GM12875 (cell line): ENCODE data around the gene AZGP1.

Experiments
- H3K4me3 ChIP-seq: one replicate; pipeline ENCODE4 v1.5.1; 2011; ENCODE audit warnings: low read depth, low read length, control low read depth
- CTCF ChIP-seq: IDR thresholded peaks from 2 replicates; pipeline ENCODE4 v1.5.1; 2011; ENCODE audit warnings: low read depth, mild to moderate bottlenecking, control low read depth, inconsistent platforms, low read length, moderate library complexity, borderline replicate concordance; ENCODE audit not compliant: insufficient read depth

AZGP1 gene

GRCh38 chr7:100008525-100008924 lies 32.7 kb upstream of the AZGP1 start:
- no peak for TF ChIP-seq CTCF
- H3K4me3 ChIP-seq: no peak overlapping the region

GRCh38 chr7:100007887-100008286 lies 32.1 kb upstream of the AZGP1 start:
- TF ChIP-seq CTCF: no peak
- H3K4me3 ChIP-seq: no peak overlapping the region

- H3K4me3 ChIP-seq: no peak overlapping the region
- no peak for TF ChIP-seq CTCF
Measured at GRCh38 chr7:100003711-100004661, 28.2 kb upstream of the AZGP1 start.

- H3K4me3 ChIP-seq: no peak overlapping the region
- no peak for TF ChIP-seq CTCF
Measured at GRCh38 chr7:100000239-100000638, 24.4 kb upstream of the AZGP1 start.

GRCh38 chr7:99997545-99998137 lies 21.8 kb upstream of the AZGP1 start:
- H3K4me3 ChIP-seq: peak overlapping the region; percentile 42
- no peak for TF ChIP-seq CTCF

GRCh38 chr7:99996755-99997544 lies 21.1 kb upstream of the AZGP1 start:
- H3K4me3 ChIP-seq: peak overlapping the region; percentile 42
- TF ChIP-seq CTCF: no peak
